ENCODE results near the gene SAPCD2.

DNA sequence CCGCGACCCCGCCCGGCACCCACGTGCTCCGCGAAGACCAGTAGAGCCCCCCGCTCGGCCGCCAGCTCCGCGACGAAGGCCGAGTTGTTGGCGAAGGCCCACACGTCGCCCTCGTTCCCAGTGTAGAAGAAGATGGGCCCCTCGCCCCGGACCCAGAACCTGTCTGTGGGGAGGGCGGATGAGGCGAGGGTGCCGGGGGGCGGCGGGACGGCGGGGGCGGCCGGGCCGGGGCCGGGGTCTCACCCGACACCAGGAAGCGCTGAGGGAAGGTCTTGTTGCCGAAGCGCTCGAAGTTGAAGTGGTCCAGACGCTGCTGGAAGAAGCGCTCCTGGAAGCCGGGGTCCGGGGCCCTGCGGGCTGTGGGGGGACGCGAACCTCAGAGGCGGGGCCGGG lies 43.9 kb upstream of the SAPCD2 start:
- TF ChIP-seq, protein P1, sequence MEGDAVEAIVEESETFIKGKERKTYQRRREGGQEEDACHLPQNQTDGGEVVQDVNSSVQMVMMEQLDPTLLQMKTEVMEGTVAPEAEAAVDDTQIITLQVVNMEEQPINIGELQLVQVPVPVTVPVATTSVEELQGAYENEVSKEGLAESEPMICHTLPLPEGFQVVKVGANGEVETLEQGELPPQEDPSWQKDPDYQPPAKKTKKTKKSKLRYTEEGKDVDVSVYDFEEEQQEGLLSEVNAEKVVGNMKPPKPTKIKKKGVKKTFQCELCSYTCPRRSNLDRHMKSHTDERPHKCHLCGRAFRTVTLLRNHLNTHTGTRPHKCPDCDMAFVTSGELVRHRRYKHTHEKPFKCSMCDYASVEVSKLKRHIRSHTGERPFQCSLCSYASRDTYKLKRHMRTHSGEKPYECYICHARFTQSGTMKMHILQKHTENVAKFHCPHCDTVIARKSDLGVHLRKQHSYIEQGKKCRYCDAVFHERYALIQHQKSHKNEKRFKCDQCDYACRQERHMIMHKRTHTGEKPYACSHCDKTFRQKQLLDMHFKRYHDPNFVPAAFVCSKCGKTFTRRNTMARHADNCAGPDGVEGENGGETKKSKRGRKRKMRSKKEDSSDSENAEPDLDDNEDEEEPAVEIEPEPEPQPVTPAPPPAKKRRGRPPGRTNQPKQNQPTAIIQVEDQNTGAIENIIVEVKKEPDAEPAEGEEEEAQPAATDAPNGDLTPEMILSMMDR (IDR thresholded peaks at IDR 0.05), result no peak
- TF ChIP-seq POLR2A (IDR thresholded peaks at IDR 0.05), result no peak

Measured in uterus (tissue), 2 donors.